Measurements from ENCODE around the gene DAP. TPM values are rescaled to one million over a fixed set of nuclear protein-coding genes. Genes with fewer than 3 reads are reported as not detected.

The DAP gene
- total and polyA plus RNA-seq, 7 experiments from 2014 or later, result 31.9 to 91.6 (median 43.0) TPM

DNA sequence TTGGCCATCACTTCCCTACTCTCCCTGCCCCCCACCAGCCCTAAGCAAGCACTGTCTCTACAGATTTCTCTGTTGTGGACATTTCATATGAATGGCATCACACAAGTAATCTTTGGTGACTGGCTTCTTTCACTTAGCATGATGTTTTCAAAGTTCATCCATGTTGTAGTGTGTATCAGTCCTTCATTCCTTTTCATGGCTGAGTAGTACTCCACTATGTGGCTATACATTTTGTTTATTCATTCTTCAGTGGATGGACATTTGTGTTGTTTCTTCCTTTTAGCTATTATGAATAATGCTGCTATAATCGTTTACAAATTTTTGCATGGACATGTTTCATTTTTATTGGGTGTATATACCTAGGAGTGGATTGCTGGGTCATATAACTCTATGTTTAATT lies 84.1 kb downstream of the DAP start:
- Histone ChIP-seq H3K9me3 (ENCODE audit: control insufficient read depth in 2 of 3, low read length in 3 of 3) (peaks cover 0 to 6% (median 0%) of the 10 kb centered on the region in 3 experiments), H3K4me3 (ENCODE audit: low read length) (no peak overlapping the region), H3K4me1 (ENCODE audit: control insufficient read depth in 2 of 2, insufficient read depth in 2 of 2, low read length in 2 of 2) (no peaks in the 10 kb centered on the region), H3K27ac (ENCODE audit: low read depth, low read length) (no peak overlapping the region), H3K27me3 (ENCODE audit: control insufficient read depth in 2 of 2, insufficient read depth in 2 of 2, low read length in 2 of 2) (no peaks in the 10 kb centered on the region), H3K36me3 (ENCODE audit: control insufficient read depth in 2 of 3, insufficient read depth in 3 of 3, low read length in 3 of 3) (peaks cover 0 to 42% (median 0%) of the 10 kb centered on the region in 3 experiments)
- ATAC-seq (no peak), DNase-seq (no peak)
- intact Hi-C loops (cut with micrococcal nuclease), result no loop called here
- peaks cover 0 to 3% (median 0%) of the 10 kb centered on the region in 7 donors for H3K4me1 Mint-ChIP-seq
- no peak overlapping the region for H3K27ac Mint-ChIP-seq
- H3K9me3 Mint-ChIP-seq, result peaks cover 1 to 19% (median 10%) of the 10 kb centered on the region in 11 donors
- H3K4me3 Mint-ChIP-seq, result no peak overlapping the region
- H3K36me3 Mint-ChIP-seq, result peaks cover 21 to 44% (median 33%) of the 10 kb centered on the region in 5 donors
- ChIA-PET CTCF (no interaction called here), POLR2A (no interaction called here)
- H3K27me3 Mint-ChIP-seq, result peaks cover 0 to 4% (median 0%) of the 10 kb centered on the region in 5 donors

- no peak overlapping the region for H3K27ac ChIP-seq (ENCODE audit: low read depth, low read length)
- Mint-ChIP-seq H3K9me3 (peaks cover 1 to 19% (median 10%) of the 10 kb centered on the region in 11 donors), H3K4me1 (peaks cover 0 to 3% (median 0%) of the 10 kb centered on the region in 7 donors), H3K27ac (no peak overlapping the region), H3K27me3 (peaks cover 0 to 4% (median 0%) of the 10 kb centered on the region in 5 donors), H3K36me3 (peaks cover 21 to 38% (median 32%) of the 10 kb centered on the region in 5 donors), H3K4me3 (no peak overlapping the region)
- peaks cover 0 to 6% (median 0%) of the 10 kb centered on the region in 3 experiments for H3K9me3 ChIP-seq (ENCODE audit: control insufficient read depth in 2 of 3, low read length in 3 of 3)
- no peak overlapping the region for H3K4me3 ChIP-seq (ENCODE audit: low read length)
- POLR2A ChIA-PET, result interaction anchor here (0.6 kb wide), 1 partner anchor 1372 kb away, joined by 3 read pairs; no protein-coding TSS in a partner anchor
- H3K36me3 ChIP-seq (ENCODE audit: control insufficient read depth in 2 of 3, insufficient read depth in 3 of 3, low read length in 3 of 3), result peaks cover 0 to 36% (median 0%) of the 10 kb centered on the region in 3 experiments
- no peaks in the 10 kb centered on the region for H3K27me3 ChIP-seq (ENCODE audit: control insufficient read depth in 2 of 2, insufficient read depth in 2 of 2, low read length in 2 of 2)
- intact Hi-C loops (cut with micrococcal nuclease), result no loop called here
- CTCF ChIA-PET, result no interaction called here
- no peak for DNase-seq
- no peak for ATAC-seq
- H3K4me1 ChIP-seq (ENCODE audit: control insufficient read depth in 2 of 2, insufficient read depth in 2 of 2, low read length in 2 of 2), result no peaks in the 10 kb centered on the region
Observed at GRCh38 chr5:10676224-10676623, 84.8 kb downstream of the DAP start.

DNA sequence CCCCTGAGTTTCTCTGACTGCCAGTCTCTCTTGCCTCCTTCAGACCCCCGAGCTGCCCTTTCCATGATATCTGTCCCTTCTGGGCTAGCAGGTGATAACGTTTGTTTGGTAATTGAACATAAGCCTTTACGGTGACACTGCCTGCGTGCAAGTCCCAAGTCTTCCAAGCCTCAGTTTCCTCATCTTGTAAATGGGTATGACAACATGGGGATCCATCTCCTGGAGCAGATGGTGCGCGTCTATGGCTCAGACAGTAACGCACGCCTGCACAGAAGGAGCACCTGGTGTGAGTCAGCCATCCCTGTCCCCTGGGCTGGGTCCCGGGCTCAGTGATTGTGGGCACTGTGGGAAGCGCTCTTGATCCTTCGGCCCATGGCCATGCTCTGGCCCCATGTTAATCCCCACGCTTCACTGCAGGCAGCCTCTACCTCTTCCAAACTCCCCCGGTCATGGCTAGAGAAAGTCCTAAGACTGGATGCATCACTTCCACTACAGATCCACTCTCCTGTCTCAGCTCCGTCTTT lies 85.8 kb downstream of the DAP start:
- Histone ChIP-seq H3K27me3 (ENCODE audit: control insufficient read depth in 2 of 2, insufficient read depth in 2 of 2, low read length in 2 of 2) (no peaks in the 10 kb centered on the region), H3K36me3 (ENCODE audit: control insufficient read depth in 2 of 3, insufficient read depth in 3 of 3, low read length in 3 of 3) (peaks cover 0 to 26% (median 0%) of the 10 kb centered on the region in 3 experiments), H3K9me3 (ENCODE audit: control insufficient read depth in 2 of 3, low read length in 3 of 3) (peaks cover 0 to 6% (median 0%) of the 10 kb centered on the region in 3 experiments), H3K4me3 (ENCODE audit: low read length) (no peak overlapping the region), H3K27ac (ENCODE audit: low read depth, low read length) (no peak overlapping the region), H3K4me1 (ENCODE audit: control insufficient read depth in 2 of 2, insufficient read depth in 2 of 2, low read length in 2 of 2) (no peaks in the 10 kb centered on the region)
- H3K36me3 Mint-ChIP-seq, result peaks cover 14 to 30% (median 24%) of the 10 kb centered on the region in 5 donors
- DNase-seq (no peak), ATAC-seq (no peak)
- H3K9me3 Mint-ChIP-seq, result peaks cover 1 to 19% (median 10%) of the 10 kb centered on the region in 11 donors
- H3K27me3 Mint-ChIP-seq, result peaks cover 0 to 9% (median 0%) of the 10 kb centered on the region in 5 donors
- ChIA-PET POLR2A (no interaction called here), CTCF (no interaction called here)
- H3K27ac Mint-ChIP-seq, result no peak overlapping the region
- H3K4me3 Mint-ChIP-seq, result no peak overlapping the region
- intact Hi-C loops (cut with micrococcal nuclease), result no loop called here
- H3K4me1 Mint-ChIP-seq, result peaks cover 0 to 2% (median 0%) of the 10 kb centered on the region in 7 donors

GRCh38 chr5:10674582-10674981 lies 86.5 kb downstream of the DAP start:
- peaks cover 1 to 19% (median 10%) of the 10 kb centered on the region in 11 donors for H3K9me3 Mint-ChIP-seq
- peaks cover 7 to 24% (median 17%) of the 10 kb centered on the region in 5 donors for H3K36me3 Mint-ChIP-seq
- no peak for ATAC-seq
- H3K4me1 Mint-ChIP-seq, result peaks cover 0 to 2% (median 0%) of the 10 kb centered on the region in 7 donors
- H3K4me3 Mint-ChIP-seq, result no peak overlapping the region
- DNase-seq, result no peak
- H3K36me3 ChIP-seq (ENCODE audit: control insufficient read depth in 2 of 3, insufficient read depth in 3 of 3, low read length in 3 of 3), result peaks cover 0 to 20% (median 0%) of the 10 kb centered on the region in 3 experiments
- intact Hi-C loops (cut with micrococcal nuclease), result no loop called here
- POLR2A ChIA-PET, result no interaction called here
- no peaks in the 10 kb centered on the region for H3K4me1 ChIP-seq (ENCODE audit: control insufficient read depth in 2 of 2, insufficient read depth in 2 of 2, low read length in 2 of 2)
- H3K27ac Mint-ChIP-seq, result peak overlapping the region in 1 of 9 donors; percentile 10
- no peaks in the 10 kb centered on the region for H3K27me3 ChIP-seq (ENCODE audit: control insufficient read depth in 2 of 2, insufficient read depth in 2 of 2, low read length in 2 of 2)
- H3K27ac ChIP-seq (ENCODE audit: low read depth, low read length), result no peak overlapping the region
- H3K27me3 Mint-ChIP-seq, result peaks cover 0 to 9% (median 0%) of the 10 kb centered on the region in 5 donors
- H3K9me3 ChIP-seq (ENCODE audit: control insufficient read depth in 2 of 3, low read length in 3 of 3), result peaks cover 0 to 6% (median 0%) of the 10 kb centered on the region in 3 experiments
- CTCF ChIA-PET, result no interaction called here
- no peak overlapping the region for H3K4me3 ChIP-seq (ENCODE audit: low read length)

DNA sequence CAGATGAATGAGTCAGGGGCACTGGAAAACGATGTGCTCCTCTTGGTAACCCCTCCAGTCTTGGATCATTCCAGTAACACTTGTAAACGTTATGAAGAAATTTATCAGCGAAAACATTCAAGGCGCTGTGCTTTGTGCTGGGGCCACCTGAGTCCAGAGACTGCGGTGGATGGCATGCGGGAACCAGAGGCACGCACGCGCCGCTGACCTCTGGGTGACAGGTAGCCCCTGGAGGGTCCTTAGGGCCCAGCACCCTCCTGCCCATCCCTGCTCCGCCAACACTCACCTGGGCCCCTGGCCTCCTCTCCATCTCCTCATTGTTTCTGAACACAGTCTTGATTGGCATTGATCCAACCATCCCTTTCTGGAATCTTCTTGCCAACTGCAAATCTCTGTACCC lies 86.9 kb downstream of the DAP start:
- peaks cover 0 to 6% (median 0%) of the 10 kb centered on the region in 3 experiments for H3K9me3 ChIP-seq (ENCODE audit: control insufficient read depth in 2 of 3, low read length in 3 of 3)
- POLR2A ChIA-PET, result no interaction called here
- no peak overlapping the region for H3K4me3 ChIP-seq (ENCODE audit: low read length)
- no peak overlapping the region for H3K27ac ChIP-seq (ENCODE audit: low read depth, low read length)
- no peaks in the 10 kb centered on the region for H3K27me3 ChIP-seq (ENCODE audit: control insufficient read depth in 2 of 2, insufficient read depth in 2 of 2, low read length in 2 of 2)
- Mint-ChIP-seq H3K4me3 (no peak overlapping the region), H3K27me3 (peaks cover 0 to 9% (median 0%) of the 10 kb centered on the region in 5 donors), H3K27ac (no peak overlapping the region), H3K4me1 (peaks cover 0 to 2% (median 0%) of the 10 kb centered on the region in 7 donors), H3K36me3 (peaks cover 7 to 23% (median 17%) of the 10 kb centered on the region in 5 donors), H3K9me3 (peaks cover 1 to 19% (median 10%) of the 10 kb centered on the region in 11 donors)
- ATAC-seq (no peak), DNase-seq (no peak)
- H3K4me1 ChIP-seq (ENCODE audit: control insufficient read depth in 2 of 2, insufficient read depth in 2 of 2, low read length in 2 of 2), result no peaks in the 10 kb centered on the region
- intact Hi-C loops (cut with micrococcal nuclease), result no loop called here
- peaks cover 0 to 15% (median 0%) of the 10 kb centered on the region in 3 experiments for H3K36me3 ChIP-seq (ENCODE audit: control insufficient read depth in 2 of 3, insufficient read depth in 3 of 3, low read length in 3 of 3)
- CTCF ChIA-PET, result no interaction called here

GRCh38 chr5:10673407-10673806 lies 87.6 kb downstream of the DAP start:
- no peak for ATAC-seq
- H3K36me3 Mint-ChIP-seq, result peaks cover 7 to 17% (median 13%) of the 10 kb centered on the region in 5 donors
- H3K27ac Mint-ChIP-seq, result no peak overlapping the region
- no peak overlapping the region for H3K27ac ChIP-seq (ENCODE audit: low read depth, low read length)
- peaks cover 1 to 19% (median 10%) of the 10 kb centered on the region in 11 donors for H3K9me3 Mint-ChIP-seq
- no peaks in the 10 kb centered on the region for H3K4me1 ChIP-seq (ENCODE audit: control insufficient read depth in 2 of 2, insufficient read depth in 2 of 2, low read length in 2 of 2)
- no peak overlapping the region for H3K4me3 ChIP-seq (ENCODE audit: low read length)
- no peaks in the 10 kb centered on the region for H3K27me3 ChIP-seq (ENCODE audit: control insufficient read depth in 2 of 2, insufficient read depth in 2 of 2, low read length in 2 of 2)
- POLR2A ChIA-PET, result no interaction called here
- no peak for DNase-seq
- H3K27me3 Mint-ChIP-seq, result peaks cover 0 to 9% (median 0%) of the 10 kb centered on the region in 5 donors
- intact Hi-C loops (cut with micrococcal nuclease), result no loop called here
- CTCF ChIA-PET, result no interaction called here
- peaks cover 0 to 6% (median 0%) of the 10 kb centered on the region in 3 experiments for H3K9me3 ChIP-seq (ENCODE audit: control insufficient read depth in 2 of 3, low read length in 3 of 3)
- peaks cover 0 to 8% (median 0%) of the 10 kb centered on the region in 3 experiments for H3K36me3 ChIP-seq (ENCODE audit: control insufficient read depth in 2 of 3, insufficient read depth in 3 of 3, low read length in 3 of 3)
- H3K4me3 Mint-ChIP-seq, result no peak overlapping the region
- H3K4me1 Mint-ChIP-seq, result peaks cover 0 to 2% (median 0%) of the 10 kb centered on the region in 7 donors

DNA sequence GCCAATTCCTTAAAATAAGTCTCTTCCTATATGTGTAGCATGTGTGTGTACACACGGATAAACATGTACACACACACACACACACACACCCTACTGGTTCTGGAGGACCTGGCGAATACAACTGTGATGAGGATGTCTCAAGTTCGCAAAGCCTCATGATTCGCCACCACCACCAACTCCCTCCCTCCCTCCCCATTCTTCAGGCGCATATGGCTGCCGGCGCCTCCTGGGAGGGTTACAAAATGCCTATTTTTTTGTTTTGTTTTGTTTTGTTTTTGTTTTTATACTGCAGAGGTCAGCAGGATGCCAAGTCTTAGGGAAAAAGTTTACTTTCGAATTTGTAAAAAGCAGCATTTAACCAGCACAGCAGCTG lies 88.0 kb downstream of the DAP start:
- H3K36me3 Mint-ChIP-seq, result peaks cover 6 to 16% (median 11%) of the 10 kb centered on the region in 5 donors
- H3K9me3 Mint-ChIP-seq, result peaks cover 1 to 19% (median 10%) of the 10 kb centered on the region in 11 donors
- intact Hi-C loops (cut with micrococcal nuclease), result no loop called here
- no peak for ATAC-seq
- no peak overlapping the region for H3K4me3 Mint-ChIP-seq
- peaks cover 0 to 4% (median 0%) of the 10 kb centered on the region in 3 experiments for H3K36me3 ChIP-seq (ENCODE audit: control insufficient read depth in 2 of 3, insufficient read depth in 3 of 3, low read length in 3 of 3)
- CTCF ChIA-PET, result no interaction called here
- DNase-seq, result no peak
- H3K27me3 ChIP-seq (ENCODE audit: control insufficient read depth in 2 of 2, insufficient read depth in 2 of 2, low read length in 2 of 2), result no peaks in the 10 kb centered on the region
- H3K9me3 ChIP-seq (ENCODE audit: control insufficient read depth in 2 of 3, low read length in 3 of 3), result peaks cover 0 to 6% (median 0%) of the 10 kb centered on the region in 3 experiments
- H3K4me1 Mint-ChIP-seq, result peaks cover 0 to 2% (median 0%) of the 10 kb centered on the region in 7 donors
- no peak overlapping the region for H3K27ac Mint-ChIP-seq
- no peaks in the 10 kb centered on the region for H3K4me1 ChIP-seq (ENCODE audit: control insufficient read depth in 2 of 2, insufficient read depth in 2 of 2, low read length in 2 of 2)
- POLR2A ChIA-PET, result no interaction called here
- no peak overlapping the region for H3K27ac ChIP-seq (ENCODE audit: low read depth, low read length)
- no peak overlapping the region for H3K4me3 ChIP-seq (ENCODE audit: low read length)
- peaks cover 0 to 9% (median 0%) of the 10 kb centered on the region in 5 donors for H3K27me3 Mint-ChIP-seq

All from naive thymus-derived CD4-positive, alpha-beta T cell (primary cell).